K562 (cell line): ENCODE measurements around the gene SDCCAG8. TPM values are rescaled to one million over a fixed set of nuclear protein-coding genes. Genes with fewer than 3 reads are reported as not detected.

Experiments
- ATAC-seq: fragments of 200-7000 bp; cut with Tn5 transposase; 3 replicates; pipeline ENCODE4 v1.9.1; 2020; ENCODE audit warnings: moderate library complexity
- BruUV-seq: library from RNA; stranded (reverse); fragments of 400-500 nt; replicated peaks from 2 replicates; lab custom pipeline; 2021; lab: Mats Ljungman, UMichigan
- CTCF ChIA-PET: fragments of 300-600 bp; formaldehyde crosslinking; extraction: SDS; loops from one replicate; lab custom pipeline; 2021; ENCODE audit warnings: low intra/inter-chr PET ratio; lab: Yijun Ruan, JAX
- POLR2A ChIA-PET: fragments of 300-600, 350-650 bp; sonication (Branson Sonifier 250); formaldehyde crosslinking; extraction: SDS; loops from one replicate; lab custom pipeline; 2021; ENCODE audit warnings: antibody characterized with exemption, inconsistent platforms; lab: Yijun Ruan, JAX
- DNase-seq, 4 experiments: peaks; one replicate each; pipeline versions ENCODE4 v3.0.0 to v3.0.0-alpha.2; 2011 to 2018; ENCODE audit warnings: low spot score in 3 of 4, mixed read lengths in 3 of 4; ENCODE audit errors: extremely low read depth in 1 of 4
- FAIRE-seq: peaks from 2 replicates; lab custom pipeline; 2011; peaks lifted over from hg19 to GRCh38; lab: Jason Lieb, UNC
- H2AFZ ChIP-seq: 2 replicates; pipeline ENCODE4 v1.6.0; 2011; ENCODE audit warnings: low read depth, low read length, control low read depth, inconsistent platforms
- H3K27ac ChIP-seq: fragments of 200-600 bp; 3 replicates; pipeline ENCODE4 v1.8.0; 2011; ENCODE audit warnings: low read depth, mild to moderate bottlenecking, control low read depth, inconsistent platforms, low read length, moderate library complexity, mixed read lengths; ENCODE audit errors: extremely low read depth
- H3K27me3 ChIP-seq, 2 experiments: fragments of 300-600 bp in 1 of 2; 2 replicates in 1 of 2; 3 replicates in 1 of 2; pipeline versions ENCODE4 v1.6.0 to v1.8.0; 2011; ENCODE audit warnings: inconsistent platforms in 2 of 2, low read length in 2 of 2, mild to moderate bottlenecking in 1 of 2, mixed read lengths in 1 of 2, moderate library complexity in 1 of 2; ENCODE audit not compliant: control insufficient read depth in 2 of 2, insufficient read depth in 2 of 2
- H3K36me3 ChIP-seq: fragments of 300-600 bp; 3 replicates; pipeline ENCODE4 v1.8.0; 2011; ENCODE audit warnings: mild to moderate bottlenecking, low read length, inconsistent platforms; ENCODE audit not compliant: control insufficient read depth, insufficient read depth
- H3K4me1 ChIP-seq, 2 experiments: fragments of 200-600 bp in 1 of 2; replicated peaks in 1 of 2; 2 replicates in 1 of 2; 3 replicates in 1 of 2; pipeline versions ENCODE4 v1.5.1 to v1.8.0; 2011; ENCODE audit warnings: inconsistent platforms in 2 of 2, low read length in 2 of 2, mild to moderate bottlenecking in 1 of 2, mixed read lengths in 1 of 2, moderate library complexity in 1 of 2; ENCODE audit not compliant: control insufficient read depth in 2 of 2, insufficient read depth in 2 of 2
- H3K4me2 ChIP-seq: 2 replicates; pipeline ENCODE4 v1.6.1; 2011; ENCODE audit warnings: low read length, control low read depth, inconsistent platforms, mixed read lengths; ENCODE audit not compliant: insufficient read depth
- H3K4me3 ChIP-seq: fragments of 200-600 bp; sonication (generic), shearing (Covaris generic); 2 replicates; pipeline ENCODE4 v1.5.1; 2016; ENCODE audit warnings: control low read depth, inconsistent platforms
- H3K79me2 ChIP-seq: fragments of 200-600 bp; 3 replicates; pipeline ENCODE4 v1.8.0; 2011; ENCODE audit warnings: low read length, inconsistent platforms; ENCODE audit not compliant: control insufficient read depth, insufficient read depth
- H3K9ac ChIP-seq, 2 experiments: 2 replicates each; pipeline versions ENCODE4 v1.6.0 to v1.6.1; 2011; ENCODE audit warnings: low read depth in 2 of 2, low read length in 2 of 2, control low read depth in 1 of 2, inconsistent platforms in 1 of 2, mild to moderate bottlenecking in 1 of 2, mixed read lengths in 1 of 2; ENCODE audit not compliant: insufficient read depth in 1 of 2
- H3K9me1 ChIP-seq: one replicate; pipeline ENCODE4 v1.6.0; 2011; ENCODE audit warnings: inconsistent platforms, mild to moderate bottlenecking, low read length, moderate library complexity; ENCODE audit not compliant: control insufficient read depth, insufficient read depth
- H3K9me3 ChIP-seq: replicated peaks from 2 replicates; pipeline ENCODE4 v1.5.1; 2011; ENCODE audit warnings: low read depth, low read length, inconsistent platforms; ENCODE audit not compliant: control insufficient read depth, insufficient read depth
- H4K20me1 ChIP-seq: replicated peaks from 2 replicates; pipeline ENCODE4 v1.6.1; 2011; ENCODE audit warnings: low read length, inconsistent platforms, mixed read lengths; ENCODE audit not compliant: control insufficient read depth, insufficient read depth
- DEAF1 ChIP-seq: fragments of 450-650 bp; formaldehyde crosslinking; IDR thresholded peaks from 2 replicates; pipeline ENCODE4 v1.4.0; 2020; ENCODE audit warnings: mild to moderate bottlenecking, moderate library complexity
- ELK1 ChIP-seq: sonication (generic); formaldehyde crosslinking; IDR thresholded peaks from 2 replicates; pipeline ENCODE4 v1.8.1; 2022; ENCODE audit warnings: missing genetic modification reagents
- U2AF1 ChIP-seq: fragments of 200-400 bp; formaldehyde crosslinking; optimal IDR thresholded peaks from 2 replicates; pipeline ENCODE3; 2017; ENCODE audit warnings: mild to moderate bottlenecking, low read depth, low read length, moderate library complexity
- USF2 ChIP-seq: sonication (generic); formaldehyde crosslinking; IDR thresholded peaks from 2 replicates; pipeline ENCODE4 v1.5.0; 2020; ENCODE audit warnings: missing genetic modification reagents
- WGBS: fragments of 100-300 bp; shearing (Covaris generic); methylation state at CpG from one replicate; pipeline ENCODE4 v1.1.6; 2016; ENCODE audit warnings: low coverage, mixed read lengths; ENCODE audit not compliant: insufficient coverage; ENCODE audit errors: missing lambda C conversion rate; 5-methylcytosine and 5-hydroxymethylcytosine counted together
- in situ Hi-C: fragments of 300-500 bp; cut with MboI; formaldehyde crosslinking; loops from 4 replicates; pipeline ENCODE4 v1.15.0; 2018; ENCODE audit warnings: inconsistent platforms, mixed read lengths
- intact Hi-C: fragments of 100-400 bp; cut with micrococcal nuclease; formaldehyde crosslinking; loops from 2 replicates; pipeline ENCODE4 v1.14.2; 2022
- polyA plus RNA-seq, 8 experiments: library from polyadenylated mRNA; depleted of rRNA in 4 of 8; stranded (reverse) in 5 of 8; unstranded in 3 of 8; fragments of >200 nt; fragmentation: Nextera tagmentation in 2 of 8; fragmentation: Illumina TruSeq in 1 of 8; extraction: Ambion mirVana in 2 of 8; extraction: Trizol in 1 of 8; gene quantifications; 2 replicates each; pipeline versions ENCODE4 v1.2.1 to v1.2.3, GENCODE V29; 2011 to 2014; ENCODE audit warnings: inconsistent platforms in 1 of 8, missing spikeins in 1 of 8
- total RNA-seq, 7 experiments: library from RNA; depleted of rRNA in 6 of 7; stranded (reverse); fragments of >200 nt in 6 of 7; fragmentation: Illumina TruSeq in 2 of 7; extraction: Trizol in 2 of 7; gene quantifications; 2 replicates each; pipeline versions ENCODE4 v1.2.1 to v1.2.3, GENCODE V29; 2011 to 2021; ENCODE audit warnings: low replicate concordance in 1 of 7

SDCCAG8 gene
- total and polyA plus RNA-seq, 9 of the 15 experiments (the other 6 are each of a cell fraction or from before 2014, with no cell fraction given), result 17.9 to 36.7 (median 25.4) TPM

- in situ Hi-C loops, result no loop called here
- Histone ChIP-seq H3K4me2 (no peak overlapping the region), H3K4me1 (no peaks in the 10 kb centered on the region), H3K27me3 (no peaks in the 10 kb centered on the region), H3K4me3 (no peak overlapping the region), H3K36me3 (no peaks in the 10 kb centered on the region), H3K27ac (no peak overlapping the region), H4K20me1 (no peaks in the 10 kb centered on the region), H2AFZ (no peak overlapping the region), H3K9ac (no peak overlapping the region), H3K9me1 (no peaks in the 10 kb centered on the region), H3K79me2 (no peaks in the 10 kb centered on the region), H3K9me3 (no peaks in the 10 kb centered on the region)
- no peak for DNase-seq
- POLR2A ChIA-PET, result no interaction called here
- TF ChIP-seq ELK1 (CRISPR knock-in tag) (no peak), DEAF1 (CRISPR knock-in tag) (no peak), U2AF1 (no peak), USF2 (CRISPR knock-in tag) (no peak)
- CTCF ChIA-PET, result no interaction called here
- FAIRE-seq, result no peak
- WGBS, result 0% methylated on average over 3 of the region's 3 CpGs
- intact Hi-C loops, result no loop called here
- ATAC-seq, result no peak
- no TSS peak for BruUV-seq
These were observed 292.1 kb downstream of the SDCCAG8 start for GRCh38 chr1:243547891-243548290.
